HL-60 (cell line): ENCODE measurements around the gene POLA2.

Experiments
- GABPA ChIP-seq: IDR thresholded peaks from 2 replicates; pipeline ENCODE4 v1.6.1; 2012; ENCODE audit warnings: low read depth
- POLR2AphosphoS5 ChIP-seq: IDR thresholded peaks from 2 replicates; pipeline ENCODE4 v1.6.1; 2012; ENCODE audit warnings: low read depth
- TF ChIP-seq, protein P1 (sequence below): IDR thresholded peaks from one replicate; pipeline ENCODE4 v1.5.1; 2011; ENCODE audit warnings: low read length, control low read depth, inconsistent platforms; ENCODE audit not compliant: insufficient read depth
- TF ChIP-seq, protein P2 (sequence below): IDR thresholded peaks from 2 replicates; pipeline ENCODE4 v1.6.1; 2012; ENCODE audit warnings: low read depth; ENCODE audit not compliant: insufficient replicate concordance

DNA sequence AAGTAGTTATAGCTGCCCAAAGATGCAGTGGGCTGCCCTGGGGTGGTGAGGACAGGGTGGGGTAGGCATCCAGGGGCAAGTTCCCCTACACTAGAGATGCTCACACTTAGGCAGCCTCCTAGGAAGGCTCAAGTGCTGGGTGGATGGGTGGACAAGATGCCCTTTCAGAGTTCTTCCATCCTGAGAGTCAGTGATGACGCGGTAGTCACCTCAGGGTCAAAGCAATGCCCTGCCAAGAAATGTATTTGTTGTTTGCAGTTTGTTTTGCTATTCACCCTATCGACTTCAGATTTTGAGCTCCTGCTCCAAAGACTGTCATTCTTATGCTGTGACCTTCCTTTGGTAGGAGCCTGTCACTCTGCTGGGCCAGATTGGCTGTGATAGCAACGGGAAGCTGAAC, 18.9 kb downstream of the POLA2 start:
- TF ChIP-seq, protein P1, sequence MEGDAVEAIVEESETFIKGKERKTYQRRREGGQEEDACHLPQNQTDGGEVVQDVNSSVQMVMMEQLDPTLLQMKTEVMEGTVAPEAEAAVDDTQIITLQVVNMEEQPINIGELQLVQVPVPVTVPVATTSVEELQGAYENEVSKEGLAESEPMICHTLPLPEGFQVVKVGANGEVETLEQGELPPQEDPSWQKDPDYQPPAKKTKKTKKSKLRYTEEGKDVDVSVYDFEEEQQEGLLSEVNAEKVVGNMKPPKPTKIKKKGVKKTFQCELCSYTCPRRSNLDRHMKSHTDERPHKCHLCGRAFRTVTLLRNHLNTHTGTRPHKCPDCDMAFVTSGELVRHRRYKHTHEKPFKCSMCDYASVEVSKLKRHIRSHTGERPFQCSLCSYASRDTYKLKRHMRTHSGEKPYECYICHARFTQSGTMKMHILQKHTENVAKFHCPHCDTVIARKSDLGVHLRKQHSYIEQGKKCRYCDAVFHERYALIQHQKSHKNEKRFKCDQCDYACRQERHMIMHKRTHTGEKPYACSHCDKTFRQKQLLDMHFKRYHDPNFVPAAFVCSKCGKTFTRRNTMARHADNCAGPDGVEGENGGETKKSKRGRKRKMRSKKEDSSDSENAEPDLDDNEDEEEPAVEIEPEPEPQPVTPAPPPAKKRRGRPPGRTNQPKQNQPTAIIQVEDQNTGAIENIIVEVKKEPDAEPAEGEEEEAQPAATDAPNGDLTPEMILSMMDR, result no peak
- TF ChIP-seq GABPA (no peak), POLR2AphosphoS5 (no peak)
- TF ChIP-seq, protein P2, sequence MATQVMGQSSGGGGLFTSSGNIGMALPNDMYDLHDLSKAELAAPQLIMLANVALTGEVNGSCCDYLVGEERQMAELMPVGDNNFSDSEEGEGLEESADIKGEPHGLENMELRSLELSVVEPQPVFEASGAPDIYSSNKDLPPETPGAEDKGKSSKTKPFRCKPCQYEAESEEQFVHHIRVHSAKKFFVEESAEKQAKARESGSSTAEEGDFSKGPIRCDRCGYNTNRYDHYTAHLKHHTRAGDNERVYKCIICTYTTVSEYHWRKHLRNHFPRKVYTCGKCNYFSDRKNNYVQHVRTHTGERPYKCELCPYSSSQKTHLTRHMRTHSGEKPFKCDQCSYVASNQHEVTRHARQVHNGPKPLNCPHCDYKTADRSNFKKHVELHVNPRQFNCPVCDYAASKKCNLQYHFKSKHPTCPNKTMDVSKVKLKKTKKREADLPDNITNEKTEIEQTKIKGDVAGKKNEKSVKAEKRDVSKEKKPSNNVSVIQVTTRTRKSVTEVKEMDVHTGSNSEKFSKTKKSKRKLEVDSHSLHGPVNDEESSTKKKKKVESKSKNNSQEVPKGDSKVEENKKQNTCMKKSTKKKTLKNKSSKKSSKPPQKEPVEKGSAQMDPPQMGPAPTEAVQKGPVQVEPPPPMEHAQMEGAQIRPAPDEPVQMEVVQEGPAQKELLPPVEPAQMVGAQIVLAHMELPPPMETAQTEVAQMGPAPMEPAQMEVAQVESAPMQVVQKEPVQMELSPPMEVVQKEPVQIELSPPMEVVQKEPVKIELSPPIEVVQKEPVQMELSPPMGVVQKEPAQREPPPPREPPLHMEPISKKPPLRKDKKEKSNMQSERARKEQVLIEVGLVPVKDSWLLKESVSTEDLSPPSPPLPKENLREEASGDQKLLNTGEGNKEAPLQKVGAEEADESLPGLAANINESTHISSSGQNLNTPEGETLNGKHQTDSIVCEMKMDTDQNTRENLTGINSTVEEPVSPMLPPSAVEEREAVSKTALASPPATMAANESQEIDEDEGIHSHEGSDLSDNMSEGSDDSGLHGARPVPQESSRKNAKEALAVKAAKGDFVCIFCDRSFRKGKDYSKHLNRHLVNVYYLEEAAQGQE, result no peak
